Measurements from ENCODE around the gene PROM1. TPM values are rescaled to one million over a fixed set of nuclear protein-coding genes. Genes with fewer than 3 reads are reported as not detected.

The PROM1 gene
- total and polyA plus RNA-seq, 9 of the 15 experiments (the other 6 are each of a cell fraction or from before 2014, with no cell fraction given): 0.05 TPM; not detected in 8

DNA sequence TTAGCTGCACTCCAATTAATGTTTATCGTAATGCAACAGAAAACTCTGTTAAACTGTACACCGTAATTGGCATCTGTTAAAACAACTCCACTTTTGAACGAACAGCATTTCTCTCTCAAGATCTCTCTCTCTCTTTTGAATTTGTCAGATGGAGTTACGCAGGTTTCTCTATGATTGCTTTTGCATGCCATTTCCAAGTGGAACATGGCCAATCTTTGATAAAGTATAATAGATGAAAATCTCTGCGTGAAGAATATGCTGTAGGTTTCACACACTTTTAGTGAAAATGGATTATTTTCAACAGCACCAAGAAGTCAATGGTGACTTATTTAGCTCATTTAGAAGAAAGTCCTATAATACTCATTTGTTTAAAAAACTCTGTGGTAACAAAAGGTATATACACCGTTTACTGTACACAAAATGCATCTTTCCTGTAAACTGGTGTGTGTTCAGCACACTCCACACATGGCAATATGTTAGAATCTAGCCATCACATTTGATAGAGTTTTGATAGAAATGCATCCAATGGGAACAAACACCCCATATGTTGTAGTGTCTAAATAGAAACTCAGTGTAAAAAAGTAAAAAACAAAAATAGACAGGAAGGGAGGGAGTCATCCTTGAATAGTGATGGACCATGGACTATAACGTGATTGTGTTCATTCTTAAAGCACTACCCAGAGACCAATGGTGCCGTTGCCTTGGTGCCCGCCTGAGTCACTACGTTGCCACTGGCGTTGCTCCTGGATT, 115.1 kb downstream of the PROM1 start:
- Histone ChIP-seq H3K36me3 (ENCODE audit: control insufficient read depth, insufficient read depth, low read length) (no peaks in the 10 kb centered on the region), H3K4me1 (replicated peaks in 1 of 2; ENCODE audit: control insufficient read depth in 2 of 2, insufficient read depth in 2 of 2, low read length in 2 of 2) (no peaks in the 10 kb centered on the region), H3K4me3 (no peak overlapping the region), H3K27me3 (ENCODE audit: control insufficient read depth in 2 of 2, insufficient read depth in 2 of 2, low read length in 2 of 2) (peaks cover 6 to 9% of the 10 kb centered on the region in 2 experiments; a peak in 3 of 5 replicates), H3K27ac (ENCODE audit: extremely low read depth, low read depth, low read length) (no peak overlapping the region), H3K4me2 (ENCODE audit: insufficient read depth, low read length) (no peak overlapping the region), H4K20me1 (replicated peaks; ENCODE audit: control insufficient read depth, insufficient read depth, low read length) (no peaks in the 10 kb centered on the region), H3K9me3 (replicated peaks; ENCODE audit: control insufficient read depth, insufficient read depth, low read depth, low read length) (no peaks in the 10 kb centered on the region), H2AFZ (ENCODE audit: low read depth, low read length) (no peak overlapping the region), H3K79me2 (ENCODE audit: control insufficient read depth, insufficient read depth, low read length) (no peaks in the 10 kb centered on the region), H3K9me1 (ENCODE audit: control insufficient read depth, insufficient read depth, low read length) (no peaks in the 10 kb centered on the region), H3K9ac (ENCODE audit: insufficient read depth in 1 of 2, low read depth in 2 of 2, low read length in 2 of 2) (no peak overlapping the region)
- no TSS peak for BruUV-seq (replicated peaks)
- CTCF ChIA-PET (ENCODE audit: low intra/inter-chr PET ratio): no interaction called here
- in situ Hi-C loops (cut with MboI): no loop called here
- FAIRE-seq: no peak
- no peak for ATAC-seq
- intact Hi-C loops (cut with micrococcal nuclease): no loop called here
- TF ChIP-seq ZNF324 (CRISPR knock-in tag; IDR thresholded peaks at IDR 0.05) (no peak), NR2C2 (CRISPR knock-in tag; IDR thresholded peaks at IDR 0.05) (no peak), NR2C2 (tag; IDR thresholded peaks at IDR 0.05) (no peak)
- TF ChIP-seq, protein P1, sequence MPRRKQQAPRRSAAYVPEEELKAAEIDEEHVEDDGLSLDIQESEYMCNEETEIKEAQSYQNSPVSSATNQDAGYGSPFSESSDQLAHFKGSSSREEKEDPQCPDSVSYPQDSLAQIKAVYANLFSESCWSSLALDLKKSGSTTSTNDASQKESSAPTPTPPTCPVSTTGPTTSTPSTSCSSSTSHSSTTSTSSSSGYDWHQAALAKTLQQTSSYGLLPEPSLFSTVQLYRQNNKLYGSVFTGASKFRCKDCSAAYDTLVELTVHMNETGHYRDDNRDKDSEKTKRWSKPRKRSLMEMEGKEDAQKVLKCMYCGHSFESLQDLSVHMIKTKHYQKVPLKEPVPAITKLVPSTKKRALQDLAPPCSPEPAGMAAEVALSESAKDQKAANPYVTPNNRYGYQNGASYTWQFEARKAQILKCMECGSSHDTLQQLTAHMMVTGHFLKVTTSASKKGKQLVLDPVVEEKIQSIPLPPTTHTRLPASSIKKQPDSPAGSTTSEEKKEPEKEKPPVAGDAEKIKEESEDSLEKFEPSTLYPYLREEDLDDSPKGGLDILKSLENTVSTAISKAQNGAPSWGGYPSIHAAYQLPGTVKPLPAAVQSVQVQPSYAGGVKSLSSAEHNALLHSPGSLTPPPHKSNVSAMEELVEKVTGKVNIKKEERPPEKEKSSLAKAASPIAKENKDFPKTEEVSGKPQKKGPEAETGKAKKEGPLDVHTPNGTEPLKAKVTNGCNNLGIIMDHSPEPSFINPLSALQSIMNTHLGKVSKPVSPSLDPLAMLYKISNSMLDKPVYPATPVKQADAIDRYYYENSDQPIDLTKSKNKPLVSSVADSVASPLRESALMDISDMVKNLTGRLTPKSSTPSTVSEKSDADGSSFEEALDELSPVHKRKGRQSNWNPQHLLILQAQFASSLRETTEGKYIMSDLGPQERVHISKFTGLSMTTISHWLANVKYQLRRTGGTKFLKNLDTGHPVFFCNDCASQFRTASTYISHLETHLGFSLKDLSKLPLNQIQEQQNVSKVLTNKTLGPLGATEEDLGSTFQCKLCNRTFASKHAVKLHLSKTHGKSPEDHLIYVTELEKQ (CRISPR knock-in tag; IDR thresholded peaks at IDR 0.05): no peak
- TF ChIP-seq, protein P2, sequence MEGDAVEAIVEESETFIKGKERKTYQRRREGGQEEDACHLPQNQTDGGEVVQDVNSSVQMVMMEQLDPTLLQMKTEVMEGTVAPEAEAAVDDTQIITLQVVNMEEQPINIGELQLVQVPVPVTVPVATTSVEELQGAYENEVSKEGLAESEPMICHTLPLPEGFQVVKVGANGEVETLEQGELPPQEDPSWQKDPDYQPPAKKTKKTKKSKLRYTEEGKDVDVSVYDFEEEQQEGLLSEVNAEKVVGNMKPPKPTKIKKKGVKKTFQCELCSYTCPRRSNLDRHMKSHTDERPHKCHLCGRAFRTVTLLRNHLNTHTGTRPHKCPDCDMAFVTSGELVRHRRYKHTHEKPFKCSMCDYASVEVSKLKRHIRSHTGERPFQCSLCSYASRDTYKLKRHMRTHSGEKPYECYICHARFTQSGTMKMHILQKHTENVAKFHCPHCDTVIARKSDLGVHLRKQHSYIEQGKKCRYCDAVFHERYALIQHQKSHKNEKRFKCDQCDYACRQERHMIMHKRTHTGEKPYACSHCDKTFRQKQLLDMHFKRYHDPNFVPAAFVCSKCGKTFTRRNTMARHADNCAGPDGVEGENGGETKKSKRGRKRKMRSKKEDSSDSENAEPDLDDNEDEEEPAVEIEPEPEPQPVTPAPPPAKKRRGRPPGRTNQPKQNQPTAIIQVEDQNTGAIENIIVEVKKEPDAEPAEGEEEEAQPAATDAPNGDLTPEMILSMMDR (IDR thresholded peaks at IDR 0.05 in 2 of 3, conservative IDR thresholded peaks at IDR 0.05 in 1 of 3; ENCODE audit: insufficient read depth in 2 of 3, low read depth in 1 of 3, low read length in 3 of 3): no peak
- WGBS (ENCODE audit: insufficient coverage, low coverage, missing lambda C conversion rate): 0% methylated on average over 11 of the region's 11 CpGs
- POLR2A ChIA-PET: no interaction called here
- DNase-seq (ENCODE audit: extremely low read depth in 1 of 4, low spot score in 3 of 4): no peak

Measured in K562 (cell line).